Fibroblast of lung (primary cell): ENCODE measurements around the gene PCGF3. TPM values are rescaled to one million over a fixed set of nuclear protein-coding genes. Genes with fewer than 3 reads are reported as not detected.
"Not testable (repeated sequence)": the region's sequence is repeated elsewhere in the genome, so short reads cannot be mapped to it uniquely, and the experiment has no call there.

Experiments
- DNase-seq, 2 donors: peaks; one replicate each; pipeline versions ENCODE4 v3.0.0 to v3.0.0-alpha.2; 2010; ENCODE audit warnings: low read depth in 2 of 2
- H2AFZ ChIP-seq: 2 replicates; pipeline ENCODE4 v1.5.1; 2012; ENCODE audit warnings: low read length, control low read depth, inconsistent platforms
- H3K27ac ChIP-seq: 2 replicates; pipeline ENCODE4 v1.5.1; 2011; ENCODE audit warnings: low read length, control low read depth; ENCODE audit not compliant: insufficient read depth
- H3K27me3 ChIP-seq: 2 replicates; pipeline ENCODE4 v1.5.1; 2011; ENCODE audit warnings: mild to moderate bottlenecking, low read length; ENCODE audit not compliant: control insufficient read depth, insufficient read depth
- H3K36me3 ChIP-seq: 2 replicates; pipeline ENCODE4 v1.5.1; 2011; ENCODE audit warnings: low read length; ENCODE audit not compliant: control insufficient read depth, insufficient read depth
- H3K4me1 ChIP-seq: 2 replicates; pipeline ENCODE4 v1.5.1; 2011; ENCODE audit warnings: low read length; ENCODE audit not compliant: control insufficient read depth, insufficient read depth; ENCODE audit errors: extremely low read depth
- H3K4me2 ChIP-seq: 2 replicates; pipeline ENCODE4 v1.5.1; 2011; ENCODE audit warnings: low read length, control low read depth; ENCODE audit not compliant: insufficient read depth; ENCODE audit errors: extremely low read depth
- H3K4me3 ChIP-seq, 4 experiments: fragments of 200-600 bp in 1 of 4; sonication (generic) in 1 of 4; replicated peaks in 1 of 4; 2 replicates each; pipeline ENCODE4 v1.5.1; 2011 to 2016; ENCODE audit warnings: low read length in 4 of 4, low read depth in 3 of 4, mild to moderate bottlenecking in 3 of 4, control low read depth in 2 of 4, inconsistent platforms in 1 of 4, mixed read lengths in 1 of 4; ENCODE audit not compliant: insufficient read depth in 1 of 4; ENCODE audit errors: control extremely low read depth in 1 of 4
- H3K79me2 ChIP-seq: 2 replicates; pipeline ENCODE4 v1.5.1; 2012; ENCODE audit warnings: mild to moderate bottlenecking, low read length, inconsistent platforms; ENCODE audit not compliant: control insufficient read depth, insufficient read depth
- H3K9ac ChIP-seq: 2 replicates; pipeline ENCODE4 v1.5.1; 2011; ENCODE audit warnings: mild to moderate bottlenecking, low read length, control low read depth; ENCODE audit not compliant: insufficient read depth
- H3K9me3 ChIP-seq: 2 replicates; pipeline ENCODE4 v1.5.1; 2012; ENCODE audit warnings: low read depth, low read length; ENCODE audit not compliant: control insufficient read depth, insufficient read depth
- H4K20me1 ChIP-seq: 2 replicates; pipeline ENCODE4 v1.5.1; 2011; ENCODE audit warnings: low read length; ENCODE audit not compliant: control insufficient read depth, insufficient read depth; ENCODE audit errors: extremely low read depth
- EZH2 ChIP-seq: IDR thresholded peaks from 2 replicates; pipeline ENCODE4 v1.5.1; 2012; ENCODE audit warnings: low read length, control low read depth, mild to moderate bottlenecking; ENCODE audit errors: missing control alignments
- polyA plus RNA-seq, 2 donors: library from polyadenylated mRNA; depleted of rRNA in 1 of 2; stranded (reverse) in 1 of 2; unstranded in 1 of 2; fragments of >200 nt; gene quantifications; 2 replicates each; pipeline ENCODE4 v1.2.1, GENCODE V29; 2011 to 2012; ENCODE audit warnings: missing spikeins in 1 of 2
- total RNA-seq: library from RNA; depleted of rRNA; stranded (reverse); fragments of >200 nt; gene quantifications from 2 replicates; pipeline ENCODE4 v1.2.1, GENCODE V29; 2014
- TF ChIP-seq, protein P1 (sequence below), 2 donors: IDR thresholded peaks in 1 of 2; conservative IDR thresholded peaks in 1 of 2; 1 replicate in 1 of 2; 2 replicates in 1 of 2; pipeline ENCODE4 v1.5.1; 2011 to 2012; ENCODE audit warnings: low read length in 2 of 2, control low read depth in 1 of 2, inconsistent platforms in 1 of 2, low read depth in 1 of 2, mild to moderate bottlenecking in 1 of 2

The PCGF3 gene
- total and polyA plus RNA-seq, 2 donors (not counting 1 experiment from before 2014, with no cell fraction given): 24.8 to 27.1 TPM

DNA sequence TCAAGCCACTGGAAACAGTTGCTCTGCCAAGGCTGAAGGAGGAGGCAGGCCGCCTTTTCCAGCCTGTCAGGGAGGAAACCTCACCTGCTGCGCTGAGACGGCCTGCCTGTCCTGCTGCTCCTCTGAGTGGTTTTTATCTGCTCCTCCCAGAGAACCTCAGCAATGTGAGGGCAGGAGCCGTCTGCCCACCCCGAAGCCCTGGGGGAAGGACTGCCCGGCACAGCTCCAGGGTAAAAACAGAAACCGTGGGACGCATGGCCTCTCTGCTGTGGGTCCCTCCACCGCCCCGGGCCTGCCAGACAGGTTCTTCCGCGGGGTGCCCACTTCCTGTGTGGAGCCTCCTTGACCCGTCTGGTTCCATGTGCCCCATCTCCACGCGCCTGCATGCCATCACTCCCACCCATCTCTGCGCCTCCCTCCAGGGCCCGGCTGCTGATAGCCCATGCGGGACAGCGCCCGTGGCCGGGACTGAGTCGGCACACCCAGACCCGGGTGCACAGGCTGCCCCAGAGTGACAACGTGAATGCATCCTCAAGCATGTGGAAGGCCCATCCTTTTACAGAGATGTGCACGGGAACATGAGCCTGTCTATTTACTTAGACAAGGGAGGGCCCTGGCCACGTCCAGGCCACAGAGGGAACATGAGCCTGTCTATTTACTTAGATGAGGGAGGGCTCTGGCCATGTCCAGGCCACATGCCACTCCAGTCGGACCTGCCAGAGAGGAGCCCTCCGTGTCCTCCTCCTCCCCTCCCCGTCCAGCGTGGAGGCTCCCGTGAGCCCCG, 12.7 kb upstream of the PCGF3 start:
- Histone ChIP-seq H3K4me1 (no peaks in the 10 kb centered on the region), H2AFZ (no peak overlapping the region), H3K9ac (no peak overlapping the region), H3K4me2 (no peak overlapping the region), H3K4me3 (no peak overlapping the region), H4K20me1 (no peaks in the 10 kb centered on the region), H3K36me3 (no peaks in the 10 kb centered on the region), H3K9me3 (no peaks in the 10 kb centered on the region), H3K27ac (no peak overlapping the region), H3K27me3 (peaks cover 4% of the 10 kb centered on the region), H3K79me2 (no peaks in the 10 kb centered on the region)
- TF ChIP-seq EZH2: no peak
- TF ChIP-seq, protein P1, sequence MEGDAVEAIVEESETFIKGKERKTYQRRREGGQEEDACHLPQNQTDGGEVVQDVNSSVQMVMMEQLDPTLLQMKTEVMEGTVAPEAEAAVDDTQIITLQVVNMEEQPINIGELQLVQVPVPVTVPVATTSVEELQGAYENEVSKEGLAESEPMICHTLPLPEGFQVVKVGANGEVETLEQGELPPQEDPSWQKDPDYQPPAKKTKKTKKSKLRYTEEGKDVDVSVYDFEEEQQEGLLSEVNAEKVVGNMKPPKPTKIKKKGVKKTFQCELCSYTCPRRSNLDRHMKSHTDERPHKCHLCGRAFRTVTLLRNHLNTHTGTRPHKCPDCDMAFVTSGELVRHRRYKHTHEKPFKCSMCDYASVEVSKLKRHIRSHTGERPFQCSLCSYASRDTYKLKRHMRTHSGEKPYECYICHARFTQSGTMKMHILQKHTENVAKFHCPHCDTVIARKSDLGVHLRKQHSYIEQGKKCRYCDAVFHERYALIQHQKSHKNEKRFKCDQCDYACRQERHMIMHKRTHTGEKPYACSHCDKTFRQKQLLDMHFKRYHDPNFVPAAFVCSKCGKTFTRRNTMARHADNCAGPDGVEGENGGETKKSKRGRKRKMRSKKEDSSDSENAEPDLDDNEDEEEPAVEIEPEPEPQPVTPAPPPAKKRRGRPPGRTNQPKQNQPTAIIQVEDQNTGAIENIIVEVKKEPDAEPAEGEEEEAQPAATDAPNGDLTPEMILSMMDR (conservative IDR thresholded peaks at IDR 0.05 in 1 of 2, IDR thresholded peaks at IDR 0.05 in 1 of 2; ENCODE audit: low read depth in 1 of 2, low read length in 2 of 2): no peak
- no peak for DNase-seq

- not testable (repeated sequence) for DNase-seq, H3K36me3 ChIP-seq, H3K9me3 ChIP-seq, H3K9ac ChIP-seq, H3K79me2 ChIP-seq, H4K20me1 ChIP-seq, H2AFZ ChIP-seq, H3K27me3 ChIP-seq, H3K27ac ChIP-seq, H3K4me1 ChIP-seq, H3K4me3 ChIP-seq, H3K4me2 ChIP-seq
These were observed 11.2 kb upstream of the PCGF3 start for GRCh38 chr4:694341-694940.

DNA sequence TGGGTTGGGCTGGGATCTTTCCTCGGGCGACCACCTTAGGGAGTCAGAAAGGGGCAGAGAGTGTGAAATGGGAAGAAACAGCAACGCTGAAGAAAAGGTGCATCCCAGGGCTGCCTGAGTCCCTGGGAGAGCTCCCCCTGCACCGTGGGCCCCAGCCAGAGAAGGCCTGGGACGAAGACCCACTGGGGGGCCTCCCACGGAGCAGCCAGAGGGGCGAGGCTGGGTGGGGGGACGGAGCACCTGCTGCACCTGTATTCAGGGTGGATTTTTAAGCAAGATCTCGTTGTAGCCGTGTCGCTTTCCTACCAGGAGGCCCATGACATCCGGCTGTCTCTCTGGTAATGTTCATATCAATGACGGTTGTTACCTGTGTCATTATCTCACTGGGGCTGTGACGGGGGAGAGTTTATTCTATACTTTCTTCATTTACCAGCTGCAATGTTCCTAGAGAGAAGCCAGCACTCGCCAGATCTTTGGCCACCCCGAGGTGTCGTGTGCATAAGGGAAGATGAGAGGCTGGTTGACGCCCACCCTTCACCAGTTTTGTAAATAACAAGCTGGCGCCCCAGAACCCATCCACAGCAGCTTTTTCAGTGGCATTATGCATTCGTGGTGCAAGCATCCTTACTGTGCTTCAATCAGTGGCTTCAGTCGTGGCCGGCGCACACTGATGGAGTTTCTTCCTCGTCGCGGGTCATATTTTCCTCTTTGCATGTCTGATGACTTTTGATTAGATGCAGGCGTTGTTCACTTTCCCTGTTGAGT, 5.6 kb upstream of the PCGF3 start:
- H3K79me2 ChIP-seq: no peaks in the 10 kb centered on the region
- no peak for DNase-seq
- no peaks in the 10 kb centered on the region for H3K9me3 ChIP-seq
- H3K36me3 ChIP-seq: no peaks in the 10 kb centered on the region
- no peak overlapping the region for H3K27ac ChIP-seq
- H3K27me3 ChIP-seq: no peaks in the 10 kb centered on the region
- H4K20me1 ChIP-seq: no peaks in the 10 kb centered on the region
- H3K9ac ChIP-seq: no peak overlapping the region
- TF ChIP-seq EZH2: no peak
- TF ChIP-seq, protein P1 (conservative IDR thresholded peaks at IDR 0.05 in 1 of 2, IDR thresholded peaks at IDR 0.05 in 1 of 2; ENCODE audit: low read depth in 1 of 2, low read length in 2 of 2): no peak
- H3K4me2 ChIP-seq: no peak overlapping the region
- no peak overlapping the region for H2AFZ ChIP-seq
- H3K4me3 ChIP-seq: no peak overlapping the region
- H3K4me1 ChIP-seq: no peaks in the 10 kb centered on the region
